ENCODE results near the gene PCSK5. TPM values are rescaled to one million over a fixed set of nuclear protein-coding genes. Genes with fewer than 3 reads are reported as not detected.
"Not testable (repeated sequence)": the region's sequence is repeated elsewhere in the genome, so short reads cannot be mapped to it uniquely, and the experiment has no call there.

The PCSK5 gene
- total RNA-seq, 2 donors from 2014 or later: 2.4 to 32.2 TPM

- DNase-seq (ENCODE audit: low spot score): peak; percentile 20
- no peaks in the 10 kb centered on the region for H3K9me3 ChIP-seq
- H3K27ac ChIP-seq: no peak overlapping the region
- H3K36me3 ChIP-seq: no peaks in the 10 kb centered on the region
- H3K4me3 ChIP-seq: no peak overlapping the region
- WGBS: 32% methylated on average over 8 of the region's 8 CpGs
- no peaks in the 10 kb centered on the region for H3K27me3 ChIP-seq (replicated peaks; ENCODE audit: insufficient read depth)
- no peaks in the 10 kb centered on the region for H3K4me1 ChIP-seq (replicated peaks)
- intact Hi-C loops (cut with DNase I): no loop called here
- no peak for TF ChIP-seq CTCF (IDR thresholded peaks at IDR 0.05)
- peak; percentile 35 for TF ChIP-seq POLR2AphosphoS5 (IDR thresholded peaks at IDR 0.05)
- no peak for TF ChIP-seq POLR2A (IDR thresholded peaks at IDR 0.05)
These were observed 71.7 kb downstream of the PCSK5 start for GRCh38 chr9:75962013-75962661.

GRCh38 chr9:75962662-75963036 lies 72.2 kb downstream of the PCSK5 start:
- Histone ChIP-seq H3K27me3 (replicated peaks; ENCODE audit: insufficient read depth) (no peaks in the 10 kb centered on the region), H3K27ac (no peak overlapping the region), H3K4me1 (replicated peaks) (no peaks in the 10 kb centered on the region), H3K4me3 (no peak overlapping the region), H3K36me3 (no peaks in the 10 kb centered on the region), H3K9me3 (no peaks in the 10 kb centered on the region)
- intact Hi-C loops (cut with DNase I): no loop called here
- DNase-seq (ENCODE audit: low spot score): no peak
- 90% methylated on average over 4 of the region's 4 CpGs for WGBS
- TF ChIP-seq POLR2A (IDR thresholded peaks at IDR 0.05) (no peak), CTCF (IDR thresholded peaks at IDR 0.05) (no peak), POLR2AphosphoS5 (IDR thresholded peaks at IDR 0.05) (no peak)

GRCh38 chr9:75963321-75963720 lies 72.8 kb downstream of the PCSK5 start:
- H3K27me3 ChIP-seq (replicated peaks; ENCODE audit: insufficient read depth); H3K9me3 ChIP-seq; DNase-seq (ENCODE audit: low spot score); H3K36me3 ChIP-seq; H3K4me3 ChIP-seq; H3K27ac ChIP-seq; intact Hi-C loops (cut with DNase I); H3K4me1 ChIP-seq (replicated peaks): not testable (repeated sequence)
- 93% methylated on average over 9 of the region's 9 CpGs for WGBS

GRCh38 chr9:75964427-75964826 lies 74.0 kb downstream of the PCSK5 start:
- Histone ChIP-seq H3K36me3 (no peaks in the 10 kb centered on the region), H3K9me3 (no peaks in the 10 kb centered on the region), H3K4me3 (no peak overlapping the region), H3K4me1 (replicated peaks) (no peaks in the 10 kb centered on the region), H3K27ac (no peak overlapping the region), H3K27me3 (replicated peaks; ENCODE audit: insufficient read depth) (no peaks in the 10 kb centered on the region)
- intact Hi-C loops (cut with DNase I): no loop called here
- 87% methylated on average over 4 of the region's 4 CpGs for WGBS
- TF ChIP-seq CTCF (IDR thresholded peaks at IDR 0.05) (no peak), POLR2A (IDR thresholded peaks at IDR 0.05) (no peak), POLR2AphosphoS5 (IDR thresholded peaks at IDR 0.05) (no peak)
- no peak for DNase-seq (ENCODE audit: low spot score)

- 93% methylated on average over 4 of the region's 4 CpGs for WGBS
- DNase-seq (ENCODE audit: low spot score): no peak
- TF ChIP-seq CTCF (IDR thresholded peaks at IDR 0.05): no peak
- TF ChIP-seq POLR2AphosphoS5 (IDR thresholded peaks at IDR 0.05): no peak
- TF ChIP-seq POLR2A (IDR thresholded peaks at IDR 0.05): no peak
- intact Hi-C loops (cut with DNase I): no loop called here
- Histone ChIP-seq H3K27ac (no peak overlapping the region), H3K9me3 (no peaks in the 10 kb centered on the region), H3K4me3 (no peak overlapping the region), H3K4me1 (replicated peaks) (no peaks in the 10 kb centered on the region), H3K36me3 (no peaks in the 10 kb centered on the region), H3K27me3 (replicated peaks; ENCODE audit: insufficient read depth) (no peaks in the 10 kb centered on the region)
These were observed 74.8 kb downstream of the PCSK5 start for GRCh38 chr9:75965231-75965630.

All from prostate gland (tissue), 2 donors.